T47D (cell line): ENCODE measurements around the gene NT5DC1.

Experiments used
- DNase-seq, 2 experiments: peaks; one replicate each; pipeline versions ENCODE4 v3.0.0 to v3.0.0-alpha.2; 2011 to 2012; ENCODE audit warnings: low read depth in 1 of 2, low spot score in 1 of 2
- JUND ChIP-seq: IDR thresholded peaks from 2 replicates; pipeline ENCODE4 v1.6.1; 2012; ENCODE audit warnings: low read depth
- in situ Hi-C: cut with HindIII; loops from 2 replicates; pipeline ENCODE4 v1.10.0; 2016; ENCODE audit warnings: low sequenced_read_pairs, low pct_unique_long_range_greater_than_20kb

The NT5DC1 gene

DNA sequence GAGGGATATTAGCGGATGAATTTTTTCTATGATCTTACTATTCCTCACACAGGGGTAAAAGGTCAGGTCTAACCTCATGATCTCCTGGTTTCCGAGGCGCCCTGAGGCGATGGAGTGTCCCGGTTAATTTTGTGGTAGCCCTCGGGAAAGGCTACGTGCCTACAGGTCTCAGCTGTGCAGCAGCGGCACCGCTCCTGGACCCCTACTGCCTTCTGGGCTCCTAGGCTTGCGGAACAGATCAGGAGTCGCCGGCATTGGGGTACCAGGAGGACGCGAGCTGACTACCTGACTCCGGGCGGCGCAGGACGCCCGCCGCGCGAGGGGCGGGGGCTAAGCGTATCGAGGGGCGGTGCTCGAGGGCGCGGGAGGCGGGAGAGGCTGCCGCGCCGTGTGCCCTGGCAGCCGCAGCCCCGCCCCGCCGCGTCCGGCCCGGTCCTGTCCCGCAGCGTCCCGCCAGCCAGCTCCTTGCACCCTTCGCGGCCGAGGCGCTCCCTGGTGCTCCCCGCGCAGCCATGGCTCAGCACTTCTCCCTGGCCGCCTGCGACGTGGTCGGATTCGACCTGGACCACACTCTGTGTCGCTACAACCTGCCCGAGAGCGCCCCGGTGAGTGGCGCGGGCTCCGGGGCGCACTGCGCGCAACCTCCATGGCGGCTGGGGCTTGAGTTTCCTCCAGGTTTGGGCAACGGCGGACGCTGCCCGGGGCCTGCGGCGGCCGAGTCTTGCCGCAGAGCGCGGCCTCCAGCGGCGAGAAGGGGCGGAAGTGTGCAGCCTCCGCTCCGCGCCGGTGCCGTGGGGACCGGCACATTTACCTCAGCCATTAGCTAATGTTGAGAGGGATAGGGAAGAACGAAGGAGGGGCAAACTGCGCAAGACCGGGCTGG is at the start of gene NT5DC1:
Gene NT5DC1 (plus strand): TSS at position 435 of the 883 bp plus-strand sequence. CDS start 78 bp downstream, at position 513.
- peak; percentile 77 to 83 for DNase-seq

DNA sequence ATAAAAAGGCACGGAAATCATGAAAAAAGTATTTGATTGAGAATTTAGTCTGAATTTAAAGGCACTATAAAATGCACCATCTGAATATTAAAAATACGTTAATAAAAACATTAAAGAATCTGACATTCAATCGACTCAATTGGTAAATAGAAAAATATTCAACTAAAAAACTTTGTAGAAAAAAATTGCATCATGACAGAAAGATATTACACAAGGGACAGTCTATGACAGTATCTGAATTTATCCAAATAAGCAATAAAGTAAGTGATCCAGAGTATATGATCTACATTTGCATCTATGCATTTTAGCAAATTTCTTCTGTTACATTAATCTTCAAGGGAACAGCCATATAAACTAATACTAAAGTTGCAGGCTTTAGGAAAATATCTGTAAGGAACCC is 49.4 kb upstream of the NT5DC1 start:
- in situ Hi-C loops: no loop called here
- no peak for DNase-seq
- no peak for TF ChIP-seq JUND

More for the DNA sequence above, at the start of gene NT5DC1:
- no peak for TF ChIP-seq JUND
- in situ Hi-C loops: no loop called here

GRCh38 chr6:116055513-116055912 is 45.1 kb upstream of the NT5DC1 start:
- no peak for TF ChIP-seq JUND
- in situ Hi-C loops: no loop called here
- DNase-seq: no peak

DNA sequence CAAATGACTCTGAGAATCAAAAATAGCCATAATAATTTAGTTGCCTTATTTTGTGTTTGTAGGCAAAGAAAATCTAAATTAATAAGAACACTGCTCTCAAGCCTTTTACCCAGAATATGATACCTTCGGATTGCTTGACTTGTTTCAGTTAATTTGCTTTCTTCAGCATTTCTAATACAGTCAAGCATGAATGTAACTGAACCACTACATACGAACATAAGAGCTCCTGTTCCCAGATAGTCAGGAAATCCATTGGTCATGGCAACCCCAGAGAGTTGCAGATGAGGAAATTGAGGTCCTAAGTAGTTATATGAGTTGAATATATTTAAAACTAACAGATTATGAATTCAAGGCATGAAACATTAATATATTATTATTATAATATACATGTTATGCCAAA is 42.9 kb upstream of the NT5DC1 start:
- no peak for TF ChIP-seq JUND
- DNase-seq: no peak
- in situ Hi-C loops: no loop called here

GRCh38 chr6:116059713-116060571 is 40.7 kb upstream of the NT5DC1 start:
- DNase-seq: peak in 1 of 2 experiments; percentile 38
- TF ChIP-seq JUND: no peak
- in situ Hi-C loops: no loop called here

DNA sequence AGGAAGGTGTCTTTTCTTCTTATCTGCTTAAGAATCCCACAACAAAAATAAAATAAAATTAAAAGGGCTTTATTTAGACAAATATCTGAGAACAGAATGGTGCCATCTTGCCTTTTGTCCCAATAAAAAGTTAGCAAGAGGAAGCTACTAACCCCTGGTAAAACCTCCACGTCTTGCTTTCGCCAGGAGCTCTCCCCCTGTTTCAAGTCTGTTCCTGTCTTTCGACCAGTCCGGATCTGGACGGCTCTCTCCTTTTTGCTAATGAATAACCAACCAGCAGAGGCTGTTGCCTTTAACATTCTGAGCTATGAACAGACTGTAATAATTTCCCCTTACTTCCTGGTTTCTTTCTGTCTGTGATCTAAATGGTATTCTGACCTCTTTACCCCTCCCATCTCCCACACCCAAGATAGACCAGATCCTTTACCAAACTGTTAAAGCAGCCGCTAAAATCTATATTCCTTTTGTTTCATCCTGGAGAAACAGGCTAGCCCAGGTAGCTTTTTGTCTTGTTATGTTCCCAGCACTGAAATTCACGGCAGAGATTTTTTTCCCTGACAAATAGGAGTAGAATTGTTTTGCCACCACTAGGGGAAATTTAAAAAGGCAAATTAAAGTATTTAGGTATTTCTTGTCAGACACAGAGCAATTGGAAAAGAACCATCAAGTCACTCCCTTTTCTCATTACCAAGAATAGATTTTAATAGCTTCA is 39.9 kb upstream of the NT5DC1 start, which contains the start of gene FRK:
Gene FRK (minus strand): TSS at position 320 of the 712 bp plus-strand sequence. CDS start 580 bp downstream, outside the sequence.
- in situ Hi-C loops: no loop called here
- TF ChIP-seq JUND: no peak
- peak in 1 of 2 experiments; percentile 58 for DNase-seq

DNA sequence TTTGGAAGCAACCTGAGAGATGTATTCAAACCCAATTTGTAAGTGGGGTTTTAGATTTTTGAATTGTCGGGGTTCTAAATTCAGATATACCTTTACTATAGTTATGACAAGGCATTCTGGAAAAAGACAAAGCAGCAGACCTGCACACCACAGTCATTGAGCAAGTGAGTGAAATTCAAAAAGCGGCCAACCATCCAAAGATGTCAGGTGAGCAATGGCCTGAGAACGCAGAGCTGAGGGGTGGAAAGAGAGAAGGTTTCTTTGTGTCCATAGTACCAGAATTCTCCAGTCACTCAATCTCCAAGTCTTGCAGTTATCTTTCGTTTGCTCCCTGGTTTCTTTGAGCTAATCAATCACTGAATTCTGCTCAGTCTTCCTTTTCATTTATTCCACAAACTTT is 38.2 kb upstream of the NT5DC1 start:
- DNase-seq: no peak
- in situ Hi-C loops: no loop called here
- TF ChIP-seq JUND: no peak

GRCh38 chr6:116064666-116065065 is 36.0 kb upstream of the NT5DC1 start:
- in situ Hi-C loops: no loop called here
- no peak for TF ChIP-seq JUND

GRCh38 chr6:116066789-116067188 is 33.9 kb upstream of the NT5DC1 start:
- no peak for DNase-seq
- in situ Hi-C loops: no loop called here
- TF ChIP-seq JUND: no peak

More at GRCh38 chr6:116064666-116065065, 36.0 kb upstream of the NT5DC1 start:
- no peak for DNase-seq

GRCh38 chr6:116070101-116070500 is 30.6 kb upstream of the NT5DC1 start:
- in situ Hi-C loops: no loop called here
- TF ChIP-seq JUND: no peak

GRCh38 chr6:116070616-116071389 is 29.9 kb upstream of the NT5DC1 start:
- DNase-seq: peak in 1 of 2 experiments; percentile 1
- no peak for TF ChIP-seq JUND

More at GRCh38 chr6:116070101-116070500, 30.6 kb upstream of the NT5DC1 start:
- DNase-seq: no peak

DNA sequence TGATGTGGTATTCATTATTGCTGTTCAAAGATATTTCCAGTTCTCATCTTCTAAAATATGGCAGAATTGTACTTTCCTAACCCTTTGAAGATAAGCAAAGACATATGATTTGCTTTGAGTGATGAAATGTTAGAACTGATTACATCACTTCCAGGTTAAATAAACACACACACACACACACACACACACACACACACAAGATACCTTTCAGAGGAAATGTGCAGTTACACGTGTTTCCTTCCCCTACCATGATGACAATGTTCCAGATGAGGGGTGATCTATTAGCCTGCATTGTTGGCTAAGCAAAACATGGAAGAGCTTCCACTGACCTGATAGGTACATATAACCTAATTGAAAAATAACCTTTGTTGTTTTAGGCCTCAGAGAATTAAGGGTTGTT is 28.3 kb upstream of the NT5DC1 start:
- no peak for DNase-seq
- TF ChIP-seq JUND: no peak
- in situ Hi-C loops: no loop called here

More at GRCh38 chr6:116070616-116071389, 29.9 kb upstream of the NT5DC1 start:
- in situ Hi-C loops: no loop called here
